ENCODE data around the gene MINK1.
"Not testable (repeated sequence)": the region's sequence is repeated elsewhere in the genome, so short reads cannot be mapped to it uniquely, and the experiment has no call there.

Gene MINK1

DNA sequence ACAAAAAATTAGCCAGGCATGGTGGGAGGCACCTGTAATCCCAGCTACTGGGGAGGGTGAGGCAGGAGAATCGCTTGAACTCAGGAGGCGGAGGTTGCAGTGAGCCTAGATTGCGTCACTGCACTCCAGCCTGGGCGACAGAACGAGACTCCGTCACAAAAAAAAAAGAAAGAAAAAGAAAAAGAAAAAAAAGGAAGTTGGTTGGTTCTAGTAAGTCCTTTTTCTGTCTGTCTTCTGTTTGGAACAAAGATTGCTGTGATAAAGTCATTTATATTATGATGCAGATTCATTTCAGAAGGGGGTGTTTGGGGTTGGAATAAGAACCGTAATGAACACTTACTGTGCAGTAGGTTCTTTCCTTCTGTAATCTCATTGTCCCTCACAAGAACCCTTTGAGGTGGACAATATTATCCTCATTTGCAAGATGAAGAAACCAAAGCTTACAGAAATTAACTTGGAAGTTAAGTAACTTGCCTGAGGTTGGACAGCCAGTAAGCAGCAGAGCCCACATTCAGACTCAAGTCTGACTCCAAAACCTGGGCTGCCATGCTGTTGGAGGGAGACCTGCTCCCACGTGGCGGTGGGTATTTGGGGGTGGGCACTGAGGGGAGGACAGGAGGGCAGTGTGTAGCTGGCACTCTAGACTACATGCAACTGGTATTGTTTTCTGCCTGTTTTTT is 10.3 kb downstream of the MINK1 start:
- H3K27ac ChIP-seq = no peak overlapping the region
- DNase-seq (ENCODE audit: low read depth, low spot score) = no peak

DNA sequence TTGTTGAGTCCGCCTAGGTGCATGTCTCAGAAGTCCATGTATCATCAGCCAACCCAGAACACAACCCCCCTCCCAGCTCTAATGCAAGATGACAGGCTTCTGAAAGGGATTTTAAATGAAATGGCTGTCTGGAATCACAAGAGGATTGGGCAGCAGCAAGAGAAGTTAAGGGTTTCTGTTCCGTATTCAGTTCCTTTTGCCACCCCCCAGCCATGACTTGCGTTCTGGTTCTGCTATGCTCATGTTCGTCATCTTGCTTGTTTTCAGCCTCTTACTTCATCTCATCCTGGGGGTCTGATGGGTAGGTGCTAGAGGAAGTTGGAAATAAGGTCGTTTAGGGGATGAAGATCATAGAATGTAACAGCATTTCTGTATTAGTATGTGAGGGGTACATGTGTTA is 12.0 kb downstream of the MINK1 start:
- peak overlapping the region; percentile 99 for H3K27ac ChIP-seq
- no peak for DNase-seq (ENCODE audit: low read depth, low spot score)

DNA sequence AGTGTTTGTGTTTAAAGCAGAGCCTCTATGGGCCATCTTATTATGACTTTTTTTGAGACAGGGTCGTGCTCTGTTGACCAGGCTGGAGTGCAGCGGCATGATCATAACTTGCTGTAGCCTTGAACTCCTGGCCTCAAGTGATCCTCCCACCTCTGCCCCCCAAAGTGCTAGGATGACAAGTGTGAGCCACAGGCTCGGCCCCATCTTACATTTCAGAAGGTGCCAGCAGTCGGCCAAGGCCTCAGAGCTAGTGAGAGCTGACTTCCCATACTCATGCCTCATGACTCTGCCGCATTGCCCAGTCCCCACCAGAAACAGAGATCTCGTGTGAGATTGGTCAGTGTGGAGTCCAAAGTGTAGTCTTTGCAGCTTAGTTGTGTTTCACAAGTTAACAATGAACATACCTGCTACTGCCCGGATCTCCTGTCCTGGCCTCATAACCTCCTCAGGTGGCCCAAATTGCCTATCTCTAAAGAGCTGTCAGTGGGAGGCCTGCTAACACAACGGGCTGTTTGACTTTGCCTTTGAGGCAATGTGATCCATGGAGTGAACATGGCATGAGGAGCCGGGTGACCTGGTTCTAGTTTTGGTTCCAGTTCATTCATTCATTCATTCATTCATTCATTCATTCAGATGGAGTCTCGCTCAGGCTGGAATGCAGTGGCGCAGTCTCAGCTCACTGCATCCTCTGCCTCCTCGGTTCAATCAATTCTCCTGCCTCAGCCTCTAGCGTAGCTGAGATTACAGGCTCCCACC is 13.7 kb downstream of the MINK1 start:
- peak overlapping the region; percentile 99 for H3K27ac ChIP-seq
- DNase-seq (ENCODE audit: low read depth, low spot score) = no peak

DNA sequence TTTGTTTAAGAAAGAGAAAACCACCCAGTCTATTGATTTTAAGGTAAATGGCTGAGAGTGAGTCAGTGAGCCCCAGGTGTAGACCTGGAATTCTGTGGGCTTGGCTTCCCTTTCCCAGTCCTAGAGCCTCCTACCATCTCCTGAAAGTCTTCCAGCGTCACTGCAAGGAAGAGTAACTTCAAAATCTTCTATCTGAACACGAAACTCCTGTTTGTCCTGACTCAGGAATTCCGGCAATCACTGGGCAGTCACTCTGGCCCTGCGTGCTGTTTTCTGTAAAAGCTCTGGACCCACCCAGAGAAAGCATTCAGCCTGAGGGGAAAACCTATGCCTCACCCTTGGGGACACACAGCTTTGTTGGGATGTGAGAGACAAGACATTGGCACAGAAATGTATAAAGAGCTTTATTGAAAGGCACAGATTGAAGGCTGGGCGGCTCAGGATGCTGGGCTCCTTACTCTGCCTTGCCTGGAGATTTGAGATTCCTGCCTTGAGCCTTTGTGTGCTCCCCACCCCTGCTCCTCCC is 15.9 kb downstream of the MINK1 start:
- peak overlapping the region; percentile 99 for H3K27ac ChIP-seq
- DNase-seq (ENCODE audit: low read depth, low spot score) = peak; percentile 43

DNA sequence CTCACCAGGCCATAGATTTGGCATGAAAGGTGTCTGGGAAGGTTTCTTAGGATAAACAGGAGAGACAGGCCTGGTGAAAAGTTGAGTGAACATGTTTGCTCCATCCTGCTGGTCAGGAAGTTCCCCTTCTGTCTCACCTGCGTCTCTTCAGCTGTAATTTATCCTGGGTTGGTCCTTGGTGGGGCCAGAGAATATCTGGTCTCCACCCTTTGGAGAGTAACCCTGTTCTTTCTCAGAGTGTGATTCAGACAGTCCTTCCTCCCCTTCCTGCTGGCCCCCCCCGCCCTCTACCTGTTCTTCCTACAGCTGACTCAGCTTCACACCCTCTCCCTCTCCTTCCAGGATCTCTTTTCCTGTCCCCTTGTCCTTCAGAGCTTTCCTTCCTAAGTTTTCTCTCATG is 17.1 kb downstream of the MINK1 start:
- H3K27ac ChIP-seq = peak overlapping the region; percentile 99
- DNase-seq (ENCODE audit: low read depth, low spot score) = peak; percentile 64

DNA sequence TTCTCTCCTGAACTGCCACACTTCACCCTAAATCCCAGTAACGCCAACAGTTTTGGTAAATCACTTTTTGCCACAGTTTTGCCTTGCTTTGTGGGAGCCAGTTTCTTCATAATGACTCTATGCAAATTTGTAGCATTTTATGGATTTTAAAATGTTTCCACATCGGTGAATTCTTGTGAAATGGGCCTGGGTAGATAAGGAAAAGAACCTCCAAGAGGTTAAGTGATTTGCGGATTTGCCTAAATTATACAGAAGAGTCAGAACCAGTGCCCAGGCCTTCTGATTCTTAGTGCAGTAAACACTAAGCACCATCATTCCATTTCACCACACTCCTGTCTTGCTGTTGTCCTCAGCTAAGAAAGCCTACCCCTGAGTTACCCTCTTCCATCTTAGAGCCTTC is 17.9 kb downstream of the MINK1 start:
- peak overlapping the region; percentile 99 for H3K27ac ChIP-seq
- DNase-seq (ENCODE audit: low read depth, low spot score) = no peak

DNA sequence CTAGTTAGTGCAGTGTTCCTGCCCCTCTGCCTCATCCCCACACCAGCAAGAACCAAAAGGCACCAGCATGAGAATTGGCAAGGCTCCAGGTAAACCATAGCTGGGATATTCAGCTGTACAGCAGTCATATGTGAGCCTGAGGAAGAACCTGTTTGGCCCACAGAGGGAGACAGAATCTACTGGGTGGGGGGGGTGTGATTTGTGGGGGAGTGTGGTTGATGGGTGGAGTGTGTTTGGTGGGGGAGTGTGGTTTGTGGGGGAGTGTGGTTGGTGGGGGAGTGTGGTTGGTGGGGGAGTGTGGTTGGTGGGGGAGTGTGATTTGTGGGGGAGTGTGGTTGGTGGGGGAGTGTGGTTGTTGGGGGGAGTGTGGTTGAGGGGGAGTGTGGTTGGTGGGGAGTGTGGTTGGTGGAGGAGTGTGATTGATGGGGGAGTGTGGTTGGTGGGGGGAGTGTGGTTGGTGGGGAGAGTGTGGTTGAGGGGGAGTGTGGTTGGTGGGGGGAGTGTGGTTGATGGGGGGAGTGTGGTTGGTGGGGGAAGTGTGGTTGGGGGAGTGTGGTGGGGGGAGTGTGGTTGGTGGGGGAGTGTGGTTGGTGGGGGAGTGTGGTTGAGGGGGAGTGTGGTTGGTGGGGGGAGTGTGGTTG is 19.5 kb downstream of the MINK1 start:
- peak; percentile 41 for DNase-seq (ENCODE audit: low read depth, low spot score)
- H3K27ac ChIP-seq = peak overlapping the region; percentile 99

DNA sequence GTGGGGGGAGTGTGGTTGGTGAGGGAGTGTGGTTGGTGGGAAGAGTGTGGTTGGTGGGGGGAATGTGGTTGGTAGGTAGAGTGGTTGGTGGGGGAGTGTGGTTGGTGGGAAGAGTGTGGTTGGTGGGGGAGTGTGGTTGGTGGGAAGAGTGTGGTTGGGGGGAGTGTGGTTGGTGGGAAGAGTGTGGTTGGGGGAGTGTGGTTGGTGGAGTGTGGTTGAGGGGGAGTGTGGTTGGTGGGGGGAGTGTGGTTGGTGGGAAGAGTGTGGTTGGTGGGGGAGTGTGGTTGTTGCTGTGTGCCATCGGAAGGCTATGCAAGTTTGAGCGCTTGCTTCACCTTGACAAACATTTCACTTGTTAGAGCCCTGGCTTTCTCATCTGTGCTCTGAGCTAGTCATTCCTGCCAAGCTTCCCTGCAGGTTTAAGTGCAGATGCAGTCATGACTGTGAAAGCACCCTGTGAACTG is 20.1 kb downstream of the MINK1 start:
- H3K27ac ChIP-seq = peak overlapping the region; percentile 100
- peak; percentile 64 for DNase-seq (ENCODE audit: low read depth, low spot score)

DNA sequence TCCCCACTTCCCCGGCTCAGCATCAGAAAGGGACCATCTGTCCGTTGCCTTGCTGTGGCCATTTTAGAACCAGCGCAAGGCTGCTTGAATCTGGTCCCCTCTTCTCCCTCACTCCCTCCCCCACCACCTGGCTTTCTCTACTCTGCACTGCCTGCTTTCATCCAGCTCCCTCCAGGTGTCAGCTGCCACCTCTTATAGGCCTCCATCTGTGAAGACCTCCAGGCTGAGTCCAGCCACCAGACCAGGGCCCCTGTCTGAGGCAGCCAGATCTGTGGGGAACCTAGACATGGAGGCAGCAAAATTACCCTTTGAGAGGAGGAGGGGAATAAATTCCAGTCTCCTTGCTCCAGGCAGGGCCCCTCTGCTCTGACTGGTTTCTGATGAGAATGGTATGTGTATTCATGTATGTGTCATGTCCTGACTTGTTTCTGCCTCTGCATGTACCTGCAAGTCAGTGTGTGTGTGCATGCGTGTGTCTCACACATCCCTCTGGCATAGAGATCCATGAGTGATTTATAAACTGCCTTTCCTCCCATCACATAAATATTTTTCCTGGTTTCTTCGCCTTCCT is 21.1 kb downstream of the MINK1 start:
- peak; percentile 99 for DNase-seq (ENCODE audit: low read depth, low spot score)
- H3K27ac ChIP-seq = peak overlapping the region; percentile 100

DNA sequence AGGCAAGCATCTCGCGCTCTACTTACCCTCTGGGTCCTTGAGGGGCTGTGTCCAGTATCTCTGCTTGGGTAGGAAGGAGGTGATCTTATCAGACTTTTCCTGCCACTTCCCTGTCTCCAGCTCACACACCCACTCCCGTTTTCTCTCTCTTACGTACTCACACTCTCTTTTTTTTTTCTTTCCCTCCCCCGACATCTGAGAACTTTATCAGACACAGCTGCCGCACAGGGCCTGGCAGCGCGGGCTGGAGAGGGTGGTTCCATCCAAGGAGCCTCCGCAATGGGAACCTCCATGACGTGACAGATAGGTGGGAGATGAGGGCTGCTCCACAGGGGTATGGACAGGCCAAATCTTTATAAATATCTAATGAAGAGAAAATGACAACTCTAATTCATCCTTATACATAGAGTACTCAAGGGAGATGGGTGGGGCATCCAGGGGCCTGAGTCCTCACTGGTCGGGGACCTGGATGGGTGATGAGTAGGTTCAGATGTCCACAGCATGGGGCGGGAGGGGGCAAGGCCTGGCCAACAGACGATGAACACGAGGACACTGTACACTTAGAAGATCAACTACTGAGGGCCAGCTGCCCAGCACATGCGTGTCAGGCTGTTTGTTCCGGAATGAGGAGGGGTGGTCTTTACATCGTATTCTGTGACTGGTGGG is 23.3 kb downstream of the MINK1 start:
- peak overlapping the region; percentile 100 for H3K27ac ChIP-seq
- no peak for DNase-seq (ENCODE audit: low read depth, low spot score)

DNA sequence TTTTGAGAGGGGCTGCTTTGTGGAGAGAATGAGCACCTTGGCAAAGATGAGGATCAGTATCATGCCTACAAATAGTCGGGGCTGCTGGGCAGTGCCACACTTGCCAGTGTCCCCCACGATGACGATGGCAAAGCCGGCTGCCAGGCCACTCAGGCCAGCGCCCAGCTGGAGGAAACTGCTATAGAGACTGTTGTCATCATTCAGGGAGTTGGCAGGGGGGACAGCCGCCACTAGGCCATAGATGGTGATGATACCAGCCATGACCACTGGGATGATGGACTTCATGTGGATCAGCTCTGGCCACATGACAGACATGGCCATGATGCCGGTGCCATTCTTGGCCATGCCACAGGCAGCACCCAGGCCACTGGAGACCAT is 23.8 kb downstream of the MINK1 start:
- DNase-seq (ENCODE audit: low read depth, low spot score) = no peak
- peak overlapping the region; percentile 100 for H3K27ac ChIP-seq

DNA sequence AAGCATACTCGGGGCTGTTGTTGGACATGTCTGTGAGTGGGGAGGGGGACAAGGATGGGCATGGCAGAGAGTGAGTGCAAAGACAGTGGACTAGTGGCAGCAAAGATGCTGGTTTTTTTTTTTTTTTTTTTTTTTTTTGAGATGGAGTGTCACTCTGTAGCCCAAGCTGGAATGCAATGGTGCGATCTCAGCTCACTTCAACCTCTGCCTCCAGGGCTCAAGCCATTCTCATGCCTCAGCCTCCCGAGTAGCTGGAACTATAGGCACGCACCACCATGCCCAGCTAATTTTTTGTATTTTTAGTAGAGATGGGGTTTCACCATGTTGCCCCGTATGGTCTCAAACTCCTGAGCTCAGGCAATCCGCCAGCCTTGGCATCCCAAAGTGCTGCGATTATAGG is 24.2 kb downstream of the MINK1 start:
- not testable (repeated sequence) for DNase-seq (ENCODE audit: low read depth, low spot score)
- peak overlapping the region; percentile 100 for H3K27ac ChIP-seq

DNA sequence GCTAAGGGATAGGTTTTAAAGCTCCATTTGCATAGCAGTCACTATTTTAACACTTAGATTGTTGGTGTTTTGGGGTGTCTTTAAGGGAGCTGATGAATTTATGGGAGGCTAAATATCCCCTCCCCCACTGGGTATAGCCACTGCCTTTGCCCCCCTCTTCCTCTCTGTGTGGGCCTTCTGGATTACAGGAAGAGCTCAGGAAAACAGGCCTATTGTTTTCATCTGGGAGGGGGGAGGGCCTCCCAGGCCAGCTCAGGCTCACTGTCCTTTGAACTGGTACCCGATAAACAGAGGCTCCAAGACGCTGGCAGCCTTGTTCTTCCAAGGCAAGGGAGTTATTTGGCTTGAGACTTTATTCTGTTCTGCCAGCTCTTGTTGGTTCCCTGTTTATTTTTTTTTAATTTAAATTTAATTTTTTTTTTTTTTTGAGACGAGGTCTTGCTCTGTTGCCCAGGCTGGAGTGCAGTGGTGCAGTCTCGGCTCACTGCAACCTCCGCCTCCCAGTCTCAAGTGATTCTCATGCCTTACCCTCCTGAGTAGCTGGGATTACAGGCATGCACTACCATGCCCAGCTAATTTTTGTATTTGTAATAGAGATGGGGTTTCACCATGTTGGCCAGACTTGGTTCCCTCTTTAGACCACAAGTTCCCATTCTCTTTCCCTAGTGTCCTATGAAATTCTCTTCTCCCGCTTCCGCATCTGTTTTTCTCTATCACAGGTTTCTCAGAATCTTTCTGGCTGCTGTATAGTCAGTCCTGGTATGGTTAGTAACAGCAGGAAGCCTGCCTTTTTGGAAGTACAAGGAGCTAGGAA is 25.1 kb downstream of the MINK1 start:
- no peak for DNase-seq (ENCODE audit: low read depth, low spot score)
- peak overlapping the region; percentile 100 for H3K27ac ChIP-seq

DNA sequence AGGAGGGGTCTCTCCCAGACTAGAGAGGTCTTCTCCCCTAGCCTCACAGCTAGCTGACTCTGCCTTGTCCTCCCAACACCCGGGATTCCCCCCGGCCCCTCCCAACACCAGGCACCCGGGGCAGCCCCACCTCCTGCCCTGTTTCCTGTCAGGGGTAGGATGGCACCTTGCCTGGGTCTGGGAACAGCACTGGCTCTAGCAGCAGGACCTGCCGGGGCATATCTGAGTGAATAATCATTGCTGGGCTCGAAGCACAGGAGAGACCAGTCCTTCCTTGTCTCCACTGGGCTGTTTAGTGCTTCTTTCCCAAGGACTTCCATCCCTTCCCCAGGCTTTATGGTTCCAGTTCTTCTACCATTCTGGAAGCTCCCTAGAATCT is 25.7 kb downstream of the MINK1 start:
- DNase-seq (ENCODE audit: low read depth, low spot score) = no peak
- peak overlapping the region; percentile 100 for H3K27ac ChIP-seq

DNA sequence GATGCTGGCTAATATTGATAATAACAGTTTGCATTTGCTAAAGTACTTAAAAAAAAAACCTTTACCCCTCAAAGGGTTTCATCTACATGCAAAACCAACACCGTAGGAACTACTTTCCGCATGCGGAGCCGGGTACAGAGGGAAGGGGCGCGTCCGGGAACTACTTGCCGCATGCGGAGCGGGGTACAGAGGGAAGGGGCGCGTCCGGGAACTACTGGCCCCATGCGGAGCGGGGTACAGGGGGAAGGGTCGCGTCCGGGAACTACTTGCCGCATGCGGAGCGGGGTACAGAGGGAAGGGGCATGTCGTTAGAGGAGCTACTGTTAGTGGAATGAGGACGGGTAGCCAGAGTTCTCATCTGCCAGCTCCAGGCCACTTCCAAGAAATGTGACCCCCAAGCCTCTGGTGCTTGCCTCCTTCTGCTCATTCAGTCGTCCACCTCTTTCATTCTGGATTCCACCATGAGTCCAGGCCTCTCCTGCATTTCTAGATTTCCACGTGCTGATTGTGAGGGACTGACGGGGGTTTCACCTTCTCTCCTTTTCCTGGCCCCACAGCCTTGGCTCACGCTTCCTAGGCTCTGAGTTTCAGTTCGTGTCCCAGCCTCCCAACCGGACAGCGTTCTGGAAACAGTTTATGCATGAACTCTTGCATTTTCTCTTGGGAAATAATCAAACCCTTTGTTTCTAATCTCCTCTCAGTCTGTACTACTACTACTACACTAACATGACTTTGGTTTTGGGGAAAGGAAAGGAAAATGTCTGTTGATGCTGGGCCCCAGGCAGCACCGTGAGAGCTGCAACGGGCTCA is 26.9 kb downstream of the MINK1 start:
- no peak for DNase-seq (ENCODE audit: low read depth, low spot score)

DNA sequence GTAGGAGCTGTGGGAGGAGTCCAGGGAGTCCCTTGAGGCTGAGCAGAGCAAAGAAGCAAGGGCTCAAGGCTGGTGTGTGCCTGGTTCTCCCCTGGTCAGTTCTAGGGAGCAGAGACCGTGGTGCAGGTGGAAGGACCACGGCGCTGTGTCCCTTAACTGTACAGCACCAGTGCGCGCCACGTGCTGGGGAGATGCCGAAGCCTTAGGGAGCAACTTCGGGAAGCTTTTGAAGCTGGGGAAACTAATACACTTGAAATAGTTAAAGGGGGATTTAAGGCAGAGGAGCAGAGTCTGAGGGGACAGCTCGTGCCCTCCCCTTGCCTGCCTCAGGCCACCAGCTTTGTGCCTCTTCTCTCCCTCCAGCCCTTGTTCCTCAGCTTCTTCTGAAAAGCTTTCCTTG is 27.5 kb downstream of the MINK1 start:
- peak overlapping the region; percentile 100 for H3K27ac ChIP-seq
- no peak for DNase-seq (ENCODE audit: low read depth, low spot score)

More for the DNA sequence above, 26.9 kb downstream of the MINK1 start:
- H3K27ac ChIP-seq = peak overlapping the region; percentile 100

DNA sequence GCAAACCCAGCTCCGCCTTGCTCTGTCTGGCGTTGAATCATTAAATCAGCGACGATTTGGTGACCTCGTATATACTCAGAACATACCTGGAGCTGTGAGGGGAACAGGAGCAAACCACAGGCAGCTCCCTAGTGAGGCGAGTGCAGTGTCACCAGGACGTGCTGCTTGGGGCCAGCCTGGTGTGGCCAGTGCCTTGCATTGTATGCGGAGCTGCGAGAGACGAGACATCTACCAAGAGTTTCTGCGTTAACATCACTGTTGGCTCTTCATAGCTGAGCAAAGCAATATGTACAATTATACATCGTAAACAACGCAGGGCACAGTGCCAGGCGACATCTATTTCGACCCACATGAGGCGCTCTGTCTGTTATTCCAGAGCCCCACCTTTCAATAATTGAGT is 27.9 kb downstream of the MINK1 start:
- peak overlapping the region; percentile 100 for H3K27ac ChIP-seq
- no peak for DNase-seq (ENCODE audit: low read depth, low spot score)

DNA sequence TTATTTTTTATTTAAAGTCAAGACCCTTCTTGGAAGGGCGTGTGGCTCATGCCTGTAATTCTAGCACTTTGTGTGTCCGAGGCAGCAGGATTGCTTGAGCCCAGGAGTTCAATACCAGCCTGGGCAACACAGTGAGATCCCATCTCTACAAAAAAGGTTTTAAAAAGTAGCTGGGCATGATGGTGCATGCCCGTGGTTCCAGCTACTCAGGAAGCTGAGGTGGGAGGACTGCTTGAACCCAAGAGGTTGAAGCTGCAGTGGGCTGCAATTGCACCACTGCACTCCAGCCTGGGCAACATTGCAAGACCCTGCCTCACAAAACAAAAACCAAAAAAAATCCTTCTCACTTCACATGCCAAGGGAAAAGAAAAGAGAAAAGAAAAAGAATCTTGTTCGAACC is 29.6 kb downstream of the MINK1 start:
- DNase-seq (ENCODE audit: low read depth, low spot score) = no peak

DNA sequence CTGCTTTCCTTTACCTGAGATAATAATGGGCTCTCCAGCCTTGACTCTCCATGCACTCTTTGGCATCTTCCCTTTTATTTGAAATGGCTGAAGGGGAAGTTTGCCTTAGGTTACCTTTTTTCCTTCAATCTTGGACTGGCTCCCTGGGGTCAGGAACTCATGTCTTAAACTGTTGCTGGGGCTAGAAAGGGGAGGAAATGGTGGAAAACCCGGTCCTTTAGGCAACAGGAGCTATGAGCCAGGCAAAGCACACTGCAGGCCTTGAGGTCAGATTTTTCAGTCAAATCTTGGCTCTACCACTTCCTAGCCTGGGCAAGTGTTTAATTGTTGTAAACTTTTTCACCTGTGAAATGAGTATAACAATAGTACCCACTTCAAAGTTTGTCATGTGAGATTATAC is 30.2 kb downstream of the MINK1 start:
- no peak for DNase-seq (ENCODE audit: low read depth, low spot score)
- H3K27ac ChIP-seq = peak overlapping the region; percentile 100

More for the DNA sequence above, 29.6 kb downstream of the MINK1 start:
- peak overlapping the region; percentile 100 for H3K27ac ChIP-seq
